Fibroblast of lung (primary cell): ENCODE data around the gene OSMR. TPM values are rescaled to one million over a fixed set of nuclear protein-coding genes. Genes with fewer than 3 reads are reported as not detected.

Experiments used
- DNase-seq, 2 donors: peaks; one replicate each; pipeline versions ENCODE4 v3.0.0 to v3.0.0-alpha.2; 2010; ENCODE audit warnings: low read depth in 2 of 2
- H2AFZ ChIP-seq: 2 replicates; pipeline ENCODE4 v1.5.1; 2012; ENCODE audit warnings: low read length, control low read depth, inconsistent platforms
- H3K27ac ChIP-seq: 2 replicates; pipeline ENCODE4 v1.5.1; 2011; ENCODE audit warnings: low read length, control low read depth; ENCODE audit not compliant: insufficient read depth
- H3K27me3 ChIP-seq: 2 replicates; pipeline ENCODE4 v1.5.1; 2011; ENCODE audit warnings: mild to moderate bottlenecking, low read length; ENCODE audit not compliant: control insufficient read depth, insufficient read depth
- H3K36me3 ChIP-seq: 2 replicates; pipeline ENCODE4 v1.5.1; 2011; ENCODE audit warnings: low read length; ENCODE audit not compliant: control insufficient read depth, insufficient read depth
- H3K4me1 ChIP-seq: 2 replicates; pipeline ENCODE4 v1.5.1; 2011; ENCODE audit warnings: low read length; ENCODE audit not compliant: control insufficient read depth, insufficient read depth; ENCODE audit errors: extremely low read depth
- H3K4me2 ChIP-seq: 2 replicates; pipeline ENCODE4 v1.5.1; 2011; ENCODE audit warnings: low read length, control low read depth; ENCODE audit not compliant: insufficient read depth; ENCODE audit errors: extremely low read depth
- H3K4me3 ChIP-seq, 4 experiments: fragments of 200-600 bp in 1 of 4; sonication (generic) in 1 of 4; replicated peaks in 1 of 4; 2 replicates each; pipeline ENCODE4 v1.5.1; 2011 to 2016; ENCODE audit warnings: low read length in 4 of 4, low read depth in 3 of 4, mild to moderate bottlenecking in 3 of 4, control low read depth in 2 of 4, inconsistent platforms in 1 of 4, mixed read lengths in 1 of 4; ENCODE audit not compliant: insufficient read depth in 1 of 4; ENCODE audit errors: control extremely low read depth in 1 of 4
- H3K79me2 ChIP-seq: 2 replicates; pipeline ENCODE4 v1.5.1; 2012; ENCODE audit warnings: mild to moderate bottlenecking, low read length, inconsistent platforms; ENCODE audit not compliant: control insufficient read depth, insufficient read depth
- H3K9ac ChIP-seq: 2 replicates; pipeline ENCODE4 v1.5.1; 2011; ENCODE audit warnings: mild to moderate bottlenecking, low read length, control low read depth; ENCODE audit not compliant: insufficient read depth
- H3K9me3 ChIP-seq: 2 replicates; pipeline ENCODE4 v1.5.1; 2012; ENCODE audit warnings: low read depth, low read length; ENCODE audit not compliant: control insufficient read depth, insufficient read depth
- H4K20me1 ChIP-seq: 2 replicates; pipeline ENCODE4 v1.5.1; 2011; ENCODE audit warnings: low read length; ENCODE audit not compliant: control insufficient read depth, insufficient read depth; ENCODE audit errors: extremely low read depth
- CTCF ChIP-seq, 2 donors: IDR thresholded peaks in 1 of 2; conservative IDR thresholded peaks in 1 of 2; 1 replicate in 1 of 2; 2 replicates in 1 of 2; pipeline ENCODE4 v1.5.1; 2011 to 2012; ENCODE audit warnings: low read length in 2 of 2, control low read depth in 1 of 2, inconsistent platforms in 1 of 2, low read depth in 1 of 2, mild to moderate bottlenecking in 1 of 2
- EZH2 ChIP-seq: IDR thresholded peaks from 2 replicates; pipeline ENCODE4 v1.5.1; 2012; ENCODE audit warnings: low read length, control low read depth, mild to moderate bottlenecking; ENCODE audit errors: missing control alignments
- polyA plus RNA-seq, 2 donors: library from polyadenylated mRNA; depleted of rRNA in 1 of 2; stranded (reverse) in 1 of 2; unstranded in 1 of 2; fragments of >200 nt; gene quantifications; 2 replicates each; pipeline ENCODE4 v1.2.1, GENCODE V29; 2011 to 2012; ENCODE audit warnings: missing spikeins in 1 of 2
- total RNA-seq: library from RNA; depleted of rRNA; stranded (reverse); fragments of >200 nt; gene quantifications from 2 replicates; pipeline ENCODE4 v1.2.1, GENCODE V29; 2014

OSMR gene
- total and polyA plus RNA-seq, 2 donors (not counting 1 experiment from before 2014, with no cell fraction given) = 102 to 189 TPM

- peak; percentile 51 to 63 for DNase-seq
Observed at GRCh38 chr5:38938424-38938823, 92.6 kb downstream of the OSMR start.

GRCh38 chr5:38938973-38939372 lies 93.2 kb downstream of the OSMR start:
- TF ChIP-seq EZH2 = no peak
- TF ChIP-seq CTCF (conservative IDR thresholded peaks at IDR 0.05 in 1 of 2, IDR thresholded peaks at IDR 0.05 in 1 of 2; ENCODE audit: low read depth in 1 of 2, low read length in 2 of 2) = no peak
- DNase-seq = no peak

More at GRCh38 chr5:38938424-38938823, 92.6 kb downstream of the OSMR start:
- Histone ChIP-seq H3K9me3 (no peaks in the 10 kb centered on the region), H3K4me1 (peaks cover 3% of the 10 kb centered on the region), H3K27me3 (no peaks in the 10 kb centered on the region), H3K4me3 (no peak overlapping the region), H3K27ac (no peak overlapping the region), H3K36me3 (peaks cover 6% of the 10 kb centered on the region), H2AFZ (no peak overlapping the region), H3K9ac (no peak overlapping the region), H4K20me1 (no peaks in the 10 kb centered on the region), H3K4me2 (no peak overlapping the region), H3K79me2 (no peaks in the 10 kb centered on the region)
- TF ChIP-seq CTCF (conservative IDR thresholded peaks at IDR 0.05 in 1 of 2, IDR thresholded peaks at IDR 0.05 in 1 of 2; ENCODE audit: low read depth in 1 of 2, low read length in 2 of 2) (no peak), EZH2 (no peak)

GRCh38 chr5:38940230-38940858 lies 94.5 kb downstream of the OSMR start:
- peaks cover 2% of the 10 kb centered on the region for H3K36me3 ChIP-seq
- H3K4me3 ChIP-seq = no peak overlapping the region
- H2AFZ ChIP-seq = no peak overlapping the region
- no peak overlapping the region for H3K9ac ChIP-seq
- no peaks in the 10 kb centered on the region for H3K27me3 ChIP-seq
- no peaks in the 10 kb centered on the region for H3K79me2 ChIP-seq
- H4K20me1 ChIP-seq = no peaks in the 10 kb centered on the region
- TF ChIP-seq CTCF (conservative IDR thresholded peaks at IDR 0.05 in 1 of 2, IDR thresholded peaks at IDR 0.05 in 1 of 2; ENCODE audit: low read depth in 1 of 2, low read length in 2 of 2) (no peak), EZH2 (no peak)
- no peak overlapping the region for H3K4me2 ChIP-seq
- H3K4me1 ChIP-seq = peaks cover 3% of the 10 kb centered on the region
- no peak overlapping the region for H3K27ac ChIP-seq
- DNase-seq = no peak
- no peaks in the 10 kb centered on the region for H3K9me3 ChIP-seq

More at GRCh38 chr5:38938973-38939372, 93.2 kb downstream of the OSMR start:
- no peak overlapping the region for H3K27ac ChIP-seq
- peaks cover 3% of the 10 kb centered on the region for H3K4me1 ChIP-seq
- no peaks in the 10 kb centered on the region for H3K9me3 ChIP-seq
- H3K79me2 ChIP-seq = no peaks in the 10 kb centered on the region
- H3K4me3 ChIP-seq = no peak overlapping the region
- H3K9ac ChIP-seq = no peak overlapping the region
- no peak overlapping the region for H3K4me2 ChIP-seq
- H3K27me3 ChIP-seq = no peaks in the 10 kb centered on the region
- H2AFZ ChIP-seq = no peak overlapping the region
- no peaks in the 10 kb centered on the region for H4K20me1 ChIP-seq
- peaks cover 5% of the 10 kb centered on the region for H3K36me3 ChIP-seq
